GM12878 (cell line): ENCODE results near the gene ZIC1. TPM values are rescaled to one million over a fixed set of nuclear protein-coding genes. Genes with fewer than 3 reads are reported as not detected.

ENCODE experiments used
- ATAC-seq: fragments of 200-7000 bp; cut with Tn5 transposase; 3 replicates; pipeline ENCODE4 v1.9.1; 2020; ENCODE audit warnings: mild to moderate bottlenecking, moderate library complexity
- BruUV-seq: library from RNA; stranded (reverse); fragments of 400-500 nt; replicated peaks from 2 replicates; lab custom pipeline; 2021; lab: Mats Ljungman, UMichigan
- CTCF ChIA-PET: fragments of 300-600 bp; sonication (Branson Sonifier 250); formaldehyde crosslinking; extraction: SDS; loops from one replicate; lab custom pipeline; 2021; ENCODE audit warnings: inconsistent platforms; lab: Yijun Ruan, JAX
- POLR2A ChIA-PET: fragments of 350-600 bp; formaldehyde crosslinking; extraction: SDS; loops from one replicate; lab custom pipeline; 2021; ENCODE audit warnings: inconsistent platforms; lab: Charles Lee
- RAD21 ChIA-PET: fragments of 300-600 bp; sonication (Branson Sonifier 250); formaldehyde crosslinking; loops from one replicate; lab custom pipeline; 2023; ENCODE audit warnings: antibody characterized with exemption; ENCODE audit not compliant: unreplicated experiment; lab: Charles Lee
- SMC1A ChIA-PET: fragments of 300-600 bp; sonication (Branson Sonifier 250); formaldehyde crosslinking; loops from one replicate; lab custom pipeline; 2023; ENCODE audit not compliant: unreplicated experiment, uncharacterized antibody; lab: Charles Lee
- DNase-seq: peaks from one replicate; pipeline ENCODE4 v3.0.0-alpha.2; 2011; ENCODE audit warnings: low read depth, low spot score
- FAIRE-seq: peaks from 3 replicates; lab custom pipeline; 2011; peaks lifted over from hg19 to GRCh38; lab: Jason Lieb, UNC
- H2AFZ ChIP-seq: 2 replicates; pipeline ENCODE4 v1.6.0; 2011; ENCODE audit warnings: low read depth, low read length, control low read depth; ENCODE audit not compliant: control insufficient read depth
- H3K27ac ChIP-seq: 2 replicates; pipeline ENCODE4 v1.5.1; 2011; ENCODE audit warnings: control low read depth; ENCODE audit not compliant: control insufficient read depth, insufficient read depth
- H3K27me3 ChIP-seq, 2 experiments: replicated peaks in 1 of 2; 2 replicates each; pipeline versions ENCODE4 v1.6.0 to v1.6.1; 2011; ENCODE audit warnings: low read length in 1 of 2; ENCODE audit not compliant: control insufficient read depth in 2 of 2, insufficient read depth in 2 of 2
- H3K36me3 ChIP-seq, 2 experiments: 2 replicates each; pipeline ENCODE4 v1.5.1; 2011; ENCODE audit warnings: low read length in 1 of 2; ENCODE audit not compliant: control insufficient read depth in 2 of 2, insufficient read depth in 2 of 2
- H3K4me1 ChIP-seq: 2 replicates; pipeline ENCODE4 v1.6.1; 2011; ENCODE audit warnings: mild to moderate bottlenecking, low read length, moderate library complexity, mixed read lengths; ENCODE audit not compliant: control insufficient read depth, insufficient read depth
- H3K4me2 ChIP-seq: 2 replicates; pipeline ENCODE4 v1.6.0; 2011; ENCODE audit warnings: control low read depth; ENCODE audit not compliant: control insufficient read depth, insufficient read depth
- H3K4me3 ChIP-seq: fragments of 200-600 bp; sonication (generic); 2 replicates; pipeline ENCODE4 v1.5.1; 2016
- H3K79me2 ChIP-seq: 2 replicates; pipeline ENCODE4 v1.6.0; 2011; ENCODE audit warnings: low read length; ENCODE audit not compliant: control insufficient read depth, insufficient read depth
- H3K9ac ChIP-seq: 2 replicates; pipeline ENCODE4 v1.8.0; 2011; ENCODE audit warnings: low read length, control low read depth, mixed read lengths; ENCODE audit not compliant: control insufficient read depth, insufficient read depth
- H3K9me3 ChIP-seq: replicated peaks from 3 replicates; pipeline ENCODE4 v1.5.1; 2011; ENCODE audit warnings: mild to moderate bottlenecking, low read length; ENCODE audit not compliant: control insufficient read depth, insufficient read depth
- H4K20me1 ChIP-seq: 2 replicates; pipeline ENCODE4 v1.6.0; 2011; ENCODE audit not compliant: control insufficient read depth, insufficient read depth
- IKZF1 ChIP-seq: fragments of 450-650 bp; conservative IDR thresholded peaks from 2 replicates; pipeline ENCODE4 v1.6.1; 2017; ENCODE audit warnings: antibody characterized with exemption, mild to moderate bottlenecking
- IKZF2 ChIP-seq, 2 experiments: fragments of 450-650 bp; IDR thresholded peaks; 2 replicates each; pipeline ENCODE4 v1.6.1; 2017; ENCODE audit warnings: mild to moderate bottlenecking in 2 of 2, moderate library complexity in 2 of 2
- NFIC ChIP-seq: IDR thresholded peaks from 2 replicates; pipeline ENCODE4 v1.6.1; 2012; ENCODE audit warnings: low read depth, mild to moderate bottlenecking, inconsistent platforms, low read length, moderate library complexity
- RB1 ChIP-seq: fragments of 450-650 bp; formaldehyde crosslinking; IDR thresholded peaks from 2 replicates; pipeline ENCODE4 v1.6.1; 2017; ENCODE audit warnings: mild to moderate bottlenecking, borderline replicate concordance
- SKIL ChIP-seq: fragments of 450-650 bp; IDR thresholded peaks from 2 replicates; pipeline ENCODE4 v1.6.1; 2017; ENCODE audit warnings: mild to moderate bottlenecking, low read depth, inconsistent platforms; ENCODE audit not compliant: poor library complexity, severe bottlenecking
- ZBED1 ChIP-seq: IDR thresholded peaks from 2 replicates; pipeline ENCODE4 v1.6.1; 2016; ENCODE audit warnings: borderline replicate concordance
- ZBTB4 ChIP-seq: fragments of 450-650 bp; formaldehyde crosslinking; IDR thresholded peaks from 2 replicates; pipeline ENCODE4 v1.4.0; 2022; ENCODE audit warnings: mild to moderate bottlenecking, moderate library complexity
- ZBTB40 ChIP-seq: fragments of 450-650 bp; IDR thresholded peaks from 2 replicates; pipeline ENCODE4 v1.6.1; 2016; ENCODE audit warnings: mild to moderate bottlenecking, moderate library complexity, borderline replicate concordance
- WGBS: methylation state at CpG from one replicate; pipeline ENCODE4 v1.1.6; 2016; ENCODE audit warnings: low lambda C conversion rate; ENCODE audit not compliant: insufficient replicate concordance, insufficient coverage; ENCODE audit errors: missing lambda C conversion rate; 5-methylcytosine and 5-hydroxymethylcytosine counted together
- in situ Hi-C: fragments of 300-500 bp; cut with MboI; formaldehyde crosslinking; loops from 9 replicates; pipeline ENCODE4 v1.14.3; 2018; ENCODE audit warnings: mixed read lengths
- intact Hi-C: fragments of 100-400 bp; cut with micrococcal nuclease; formaldehyde crosslinking; loops from one replicate; pipeline ENCODE4 v1.14.2; 2022; ENCODE audit not compliant: unreplicated experiment
- polyA plus RNA-seq, 11 experiments: library from polyadenylated mRNA; depleted of rRNA in 4 of 11; unstranded in 6 of 11; stranded (reverse) in 5 of 11; fragments of >200 nt; fragmentation: Nextera tagmentation in 4 of 11; fragmentation: Illumina TruSeq in 1 of 11; extraction: Ambion mirVana in 4 of 11; extraction: Trizol in 1 of 11; gene quantifications; 1 replicate in 1 of 11; 2 replicates in 10 of 11; pipeline versions ENCODE4 v1.2.1 to v1.2.3, GENCODE V29; 2011 to 2016; ENCODE audit warnings: inconsistent platforms in 2 of 11, missing spikeins in 2 of 11, low read depth in 1 of 11
- total RNA-seq, 4 experiments: library from RNA; depleted of rRNA in 3 of 4; stranded (reverse); fragments of >200 nt in 3 of 4; fragmentation: Illumina TruSeq in 1 of 4; extraction: Trizol in 1 of 4; gene quantifications; 2 replicates each; pipeline versions ENCODE4 v1.2.1 to v1.2.3, GENCODE V29; 2013 to 2021

ZIC1 gene
- total and polyA plus RNA-seq, 10 of the 15 experiments (the other 5 are each of a cell fraction or from before 2014, with no cell fraction given), result not detected

GRCh38 chr3:147369661-147370123 is 39.5 kb upstream of the ZIC1 start:
- H3K9ac ChIP-seq, result no peak overlapping the region
- no TSS peak for BruUV-seq
- RAD21 ChIA-PET, result no interaction called here
- no peak overlapping the region for H2AFZ ChIP-seq
- H4K20me1 ChIP-seq, result no peaks in the 10 kb centered on the region
- 36% methylated on average over 18 of the region's 18 CpGs for WGBS
- SMC1A ChIA-PET, result interaction anchor here (1.1 to 1.4 kb wide), 2 partner anchors 8 to 707 kb away, joined by 3 read pairs; no protein-coding TSS in a partner anchor
- no peaks in the 10 kb centered on the region for H3K36me3 ChIP-seq
- no peak overlapping the region for H3K4me2 ChIP-seq
- POLR2A ChIA-PET, result no interaction called here
- H3K27ac ChIP-seq, result no peak overlapping the region
- FAIRE-seq (no peak), DNase-seq (no peak), ATAC-seq (no peak)
- intact Hi-C loops, result loop anchor here (10.0 kb wide), 1 partner anchor 1015 kb away; no protein-coding TSS in a partner anchor
- no peaks in the 10 kb centered on the region for H3K4me1 ChIP-seq
- in situ Hi-C loops, result no loop called here
- no peaks in the 10 kb centered on the region for H3K79me2 ChIP-seq
- H3K4me3 ChIP-seq, result no peak overlapping the region
- H3K9me3 ChIP-seq, result no peaks in the 10 kb centered on the region; the same call in 2 of the 3 replicates
- CTCF ChIA-PET, result no interaction called here
- peaks cover 3 to 30% of the 10 kb centered on the region in 2 experiments for H3K27me3 ChIP-seq
- TF ChIP-seq SKIL, result no peak
- TF ChIP-seq ZBTB4, result no peak
- TF ChIP-seq IKZF2 (IDR thresholded peaks at IDR 0.05), result no peak
- TF ChIP-seq ZBED1, result no peak
- no peak for TF ChIP-seq NFIC
- TF ChIP-seq ZBTB40, result no peak
- no peak for TF ChIP-seq RB1
- no peak for TF ChIP-seq IKZF1
